Keratinocyte (primary cell): Measurements from ENCODE around the gene PTGDR2. TPM values are rescaled to one million over a fixed set of nuclear protein-coding genes. Genes with fewer than 3 reads are reported as not detected.
A peak's percentile ranks its signal among the peaks of the same experiment; 100 is the strongest.

Experiments used
- DNase-seq: peaks from one replicate; pipeline ENCODE4 v3.0.0-alpha.2; 2011; ENCODE audit warnings: low read depth, missing footprints, low spot score
- FAIRE-seq: peaks from 2 replicates; lab custom pipeline; 2011; peaks lifted over from hg19 to GRCh38; lab: Jason Lieb, UNC
- H2AFZ ChIP-seq: 2 replicates; pipeline ENCODE4 v1.6.0; 2012; ENCODE audit warnings: low read length, control low read depth, inconsistent platforms; ENCODE audit not compliant: control insufficient read depth
- H3K27ac ChIP-seq: 2 replicates; pipeline ENCODE4 v1.5.1; 2011; ENCODE audit warnings: low read length; ENCODE audit not compliant: control insufficient read depth, insufficient read depth
- H3K27me3 ChIP-seq: 3 replicates; pipeline ENCODE4 v1.6.0; 2011; ENCODE audit warnings: low read length; ENCODE audit not compliant: control insufficient read depth, insufficient read depth; ENCODE audit errors: extremely low read depth
- H3K36me3 ChIP-seq, 2 experiments: 2 replicates in 1 of 2; 3 replicates in 1 of 2; pipeline ENCODE4 v1.5.1; 2011; ENCODE audit warnings: low read length in 2 of 2, mild to moderate bottlenecking in 1 of 2; ENCODE audit not compliant: control insufficient read depth in 2 of 2, insufficient read depth in 2 of 2; ENCODE audit errors: extremely low read depth in 1 of 2
- H3K4me1 ChIP-seq: 3 replicates; pipeline ENCODE4 v1.5.1; 2011; ENCODE audit warnings: low read length; ENCODE audit not compliant: control insufficient read depth, insufficient read depth; ENCODE audit errors: extremely low read depth
- H3K4me2 ChIP-seq: 3 replicates; pipeline ENCODE4 v1.6.0; 2011; ENCODE audit warnings: low read depth, low read length; ENCODE audit not compliant: control insufficient read depth, insufficient read depth; ENCODE audit errors: extremely low read depth
- H3K4me3 ChIP-seq, 3 experiments: fragments of 200-600 bp in 1 of 3; sonication (generic) in 1 of 3; 2 replicates in 2 of 3; 3 replicates in 1 of 3; pipeline ENCODE4 v1.5.1; 2011 to 2016; ENCODE audit warnings: low read length in 3 of 3, mild to moderate bottlenecking in 3 of 3, control low read depth in 2 of 3, inconsistent platforms in 1 of 3, low read depth in 1 of 3, mixed read lengths in 1 of 3, mixed run types in 1 of 3, moderate library complexity in 1 of 3; ENCODE audit not compliant: control insufficient read depth in 2 of 3, insufficient read depth in 2 of 3; ENCODE audit errors: extremely low read depth in 1 of 3
- H3K79me2 ChIP-seq: 2 replicates; pipeline ENCODE4 v1.6.0; 2012; ENCODE audit warnings: low read length; ENCODE audit not compliant: control insufficient read depth, insufficient read depth
- H3K9ac ChIP-seq: 3 replicates; pipeline ENCODE4 v1.6.0; 2011; ENCODE audit warnings: low read length; ENCODE audit not compliant: control insufficient read depth, insufficient read depth; ENCODE audit errors: extremely low read depth
- H3K9me1 ChIP-seq: 3 replicates; pipeline ENCODE4 v1.6.0; 2011; ENCODE audit warnings: low read length; ENCODE audit not compliant: control insufficient read depth, insufficient read depth; ENCODE audit errors: extremely low read depth
- H3K9me3 ChIP-seq: 2 replicates; pipeline ENCODE4 v1.5.1; 2012; ENCODE audit warnings: low read depth, low read length; ENCODE audit not compliant: control insufficient read depth
- H4K20me1 ChIP-seq: 3 replicates; pipeline ENCODE4 v1.6.0; 2011; ENCODE audit warnings: low read length; ENCODE audit not compliant: control insufficient read depth, insufficient read depth; ENCODE audit errors: extremely low read depth
- EZH2 ChIP-seq: IDR thresholded peaks from one replicate; pipeline ENCODE4 v1.6.1; 2012; ENCODE audit warnings: inconsistent platforms, mild to moderate bottlenecking, low read length, moderate library complexity
- dilution Hi-C: fragments of 300-500 bp; cut with MboI; formaldehyde crosslinking; loops from one replicate; pipeline ENCODE4 v1.7.0; 2020; ENCODE audit warnings: low sequenced_read_pairs; ENCODE audit not compliant: extremely low pct_ligation_motif_present
- polyA minus RNA-seq, 3 experiments: library from RNA; depleted of rRNA, polyadenylated mRNA; stranded (reverse); fragments of >200 nt; gene quantifications; 1 replicate in 1 of 3; 2 replicates in 1 of 3; 3 replicates in 1 of 3; pipeline ENCODE4 v1.2.3, GENCODE V29; 2011
- polyA plus RNA-seq, 5 experiments: library from polyadenylated mRNA; depleted of rRNA in 3 of 5; stranded (reverse) in 3 of 5; stranded (forward) in 1 of 5; unstranded in 1 of 5; fragments of >200 nt; gene quantifications; 1 replicate in 1 of 5; 2 replicates in 3 of 5; 3 replicates in 1 of 5; pipeline versions ENCODE4 v1.2.1 to v1.2.3, GENCODE V29; 2011 to 2012; ENCODE audit warnings: missing spikeins in 2 of 5, low read depth in 1 of 5, low replicate concordance in 1 of 5
- TF ChIP-seq, protein P1 (sequence below), 3 experiments: IDR thresholded peaks in 1 of 3; conservative IDR thresholded peaks in 1 of 3; optimal IDR thresholded peaks in 1 of 3; 2 replicates in 2 of 3; 3 replicates in 1 of 3; pipeline versions ENCODE3 to v1.5.1; 2011; ENCODE audit warnings: low read length in 3 of 3, mild to moderate bottlenecking in 3 of 3, moderate library complexity in 2 of 3, control low read depth in 1 of 3, inconsistent platforms in 1 of 3; ENCODE audit not compliant: insufficient read depth in 2 of 3; ENCODE audit errors: extremely low read depth in 1 of 3

Gene PTGDR2
- not detected in 3 replicates for polyA plus RNA-seq
- polyA plus RNA-seq (2011; ENCODE audit: low read depth): not detected
- polyA plus RNA-seq (2011; cell fraction: cytosol; rRNA removed): 0.03 TPM in 1 of 2 replicates, not detected in the other
- 0.05 and 0.08 TPM in 2 replicates for polyA plus RNA-seq (2011; cell fraction: nucleus; rRNA removed)
- polyA plus RNA-seq (2012; ENCODE audit: low replicate concordance): 0.11 TPM in 1 of 2 replicates, not detected in the other
- polyA minus RNA-seq: not detected in 3 replicates
- not detected for polyA minus RNA-seq (2011; cell fraction: cytosol; rRNA and poly(A)+ RNA removed)
- polyA minus RNA-seq (2011; cell fraction: nucleus; rRNA and poly(A)+ RNA removed): 0.11 TPM in 1 of 2 replicates, not detected in the other

DNA sequence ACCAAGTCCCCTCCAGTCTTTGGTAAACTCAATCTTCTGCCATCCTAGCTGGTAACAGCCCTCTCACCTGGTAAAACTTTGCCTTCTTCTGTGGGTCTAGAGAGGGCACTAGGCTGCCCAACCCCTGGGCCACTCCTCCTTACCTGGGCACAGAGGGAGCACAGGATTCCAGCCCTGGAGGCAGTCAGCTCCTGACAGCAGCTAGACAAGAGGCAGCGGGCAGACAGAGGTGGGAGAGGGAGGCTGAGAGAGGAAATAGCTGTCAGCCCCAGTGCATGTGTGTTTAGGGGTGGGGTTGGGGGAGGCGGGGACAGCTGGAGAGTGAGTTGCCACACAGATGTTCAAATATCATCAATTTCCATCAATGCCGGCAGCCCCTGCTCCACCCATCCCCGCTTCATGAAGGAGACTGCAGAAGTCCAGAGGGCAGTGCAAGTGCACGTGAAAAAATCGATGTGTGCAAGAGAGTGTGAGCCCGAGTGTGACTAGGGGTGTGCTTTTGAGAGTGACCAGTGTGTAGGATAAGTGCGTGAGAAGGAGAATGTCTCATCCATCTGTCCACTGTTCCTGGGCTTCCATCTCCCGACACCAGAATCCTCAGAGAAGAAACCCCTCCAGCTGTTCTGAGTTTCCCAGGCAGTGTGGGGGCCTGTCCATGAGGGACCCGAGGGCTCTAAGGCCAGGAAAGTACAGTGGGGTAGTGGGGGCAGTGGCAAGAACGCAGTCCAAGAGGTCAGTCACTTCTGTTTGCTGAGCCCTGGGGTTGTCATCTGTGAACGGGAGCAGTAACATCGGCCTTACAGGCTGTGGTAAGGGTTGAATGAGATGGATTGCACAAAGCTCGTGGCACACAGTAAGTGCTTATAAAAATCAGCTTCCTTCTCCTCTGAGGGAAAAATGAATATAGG lies at the start of gene PTGDR2:
TSS of gene PTGDR2 (minus strand) at position 225 of the 908 bp plus-strand sequence. CDS start 2,228 bp downstream, outside the sequence.
- H3K4me3 ChIP-seq: no peak within 1 kb of the TSS
- H3K79me2 ChIP-seq: no peaks in the 10 kb centered on the region
- dilution Hi-C loops: no loop called here
- H3K36me3 ChIP-seq: peaks cover 0 to 2% of the 10 kb centered on the region in 2 experiments
- H3K27me3 ChIP-seq: no peaks in the 10 kb centered on the region
- TF ChIP-seq EZH2: no peak
- TF ChIP-seq, protein P1, sequence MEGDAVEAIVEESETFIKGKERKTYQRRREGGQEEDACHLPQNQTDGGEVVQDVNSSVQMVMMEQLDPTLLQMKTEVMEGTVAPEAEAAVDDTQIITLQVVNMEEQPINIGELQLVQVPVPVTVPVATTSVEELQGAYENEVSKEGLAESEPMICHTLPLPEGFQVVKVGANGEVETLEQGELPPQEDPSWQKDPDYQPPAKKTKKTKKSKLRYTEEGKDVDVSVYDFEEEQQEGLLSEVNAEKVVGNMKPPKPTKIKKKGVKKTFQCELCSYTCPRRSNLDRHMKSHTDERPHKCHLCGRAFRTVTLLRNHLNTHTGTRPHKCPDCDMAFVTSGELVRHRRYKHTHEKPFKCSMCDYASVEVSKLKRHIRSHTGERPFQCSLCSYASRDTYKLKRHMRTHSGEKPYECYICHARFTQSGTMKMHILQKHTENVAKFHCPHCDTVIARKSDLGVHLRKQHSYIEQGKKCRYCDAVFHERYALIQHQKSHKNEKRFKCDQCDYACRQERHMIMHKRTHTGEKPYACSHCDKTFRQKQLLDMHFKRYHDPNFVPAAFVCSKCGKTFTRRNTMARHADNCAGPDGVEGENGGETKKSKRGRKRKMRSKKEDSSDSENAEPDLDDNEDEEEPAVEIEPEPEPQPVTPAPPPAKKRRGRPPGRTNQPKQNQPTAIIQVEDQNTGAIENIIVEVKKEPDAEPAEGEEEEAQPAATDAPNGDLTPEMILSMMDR (optimal IDR thresholded peaks at IDR 0.05 in 1 of 3, IDR thresholded peaks at IDR 0.05 in 1 of 3, conservative IDR thresholded peaks at IDR 0.05 in 1 of 3; ENCODE audit: extremely low read depth in 1 of 3, insufficient read depth in 2 of 3, low read length in 3 of 3): no peak
- no peak within 1 kb of the TSS for H2AFZ ChIP-seq
- DNase-seq: no peak
- no peak within 1 kb of the TSS for H3K27ac ChIP-seq
- FAIRE-seq: no peak
- H3K9me3 ChIP-seq: no peaks in the 10 kb centered on the region
- H3K9ac ChIP-seq: no peak within 1 kb of the TSS
- no peaks in the 10 kb centered on the region for H3K4me1 ChIP-seq
- H4K20me1 ChIP-seq: no peaks in the 10 kb centered on the region
- no peak within 1 kb of the TSS for H3K4me2 ChIP-seq
- no peaks in the 10 kb centered on the region for H3K9me1 ChIP-seq

DNA sequence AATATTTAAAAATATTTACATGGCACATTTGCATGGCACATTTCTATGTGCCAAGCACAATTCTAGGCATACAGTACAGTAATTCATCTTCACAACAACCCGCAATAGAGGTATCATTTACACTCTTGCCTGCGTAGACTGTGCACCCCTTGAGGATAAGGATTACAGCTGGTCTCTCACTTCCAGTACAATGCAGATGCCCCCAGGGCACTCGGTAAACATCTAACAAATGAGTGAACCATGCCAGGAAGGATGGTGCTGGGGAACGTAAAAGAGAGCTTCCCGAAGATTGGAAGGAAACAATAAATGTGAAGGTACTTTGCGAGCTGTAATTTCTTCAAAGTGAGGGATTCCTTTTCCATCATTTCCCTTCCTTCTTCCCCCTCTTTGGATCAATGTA lies 49.3 kb upstream of the PTGDR2 start:
- peaks cover 14 to 30% of the 10 kb centered on the region in 2 experiments for H3K36me3 ChIP-seq
- peaks cover 39% of the 10 kb centered on the region for H3K79me2 ChIP-seq
- no peak overlapping the region for H2AFZ ChIP-seq
- dilution Hi-C loops: no loop called here
- peaks cover 10% of the 10 kb centered on the region for H4K20me1 ChIP-seq
- no peak for FAIRE-seq
- peak overlapping the region; percentile 81 for H3K4me2 ChIP-seq
- no peaks in the 10 kb centered on the region for H3K9me1 ChIP-seq
- H3K9me3 ChIP-seq: no peaks in the 10 kb centered on the region
- TF ChIP-seq, protein P1 (optimal IDR thresholded peaks at IDR 0.05 in 1 of 3, IDR thresholded peaks at IDR 0.05 in 1 of 3, conservative IDR thresholded peaks at IDR 0.05 in 1 of 3; ENCODE audit: extremely low read depth in 1 of 3, insufficient read depth in 2 of 3, low read length in 3 of 3): no peak
- no peak for TF ChIP-seq EZH2
- peak overlapping the region; percentile 79 to 93 (median 80) for H3K4me3 ChIP-seq
- H3K27me3 ChIP-seq: no peaks in the 10 kb centered on the region
- H3K27ac ChIP-seq: peak overlapping the region; percentile 93
- peak overlapping the region; percentile 94 for H3K9ac ChIP-seq
- H3K4me1 ChIP-seq: peaks cover 11% of the 10 kb centered on the region
- no peak for DNase-seq
